WTC11 (cell line): ENCODE data around the gene DMBX1. TPM values are rescaled to one million over a fixed set of nuclear protein-coding genes. Genes with fewer than 3 reads are reported as not detected.

Source experiments
- ATAC-seq: fragments of 200-7000 bp; cut with Tn5 transposase; 2 replicates; pipeline ENCODE4 v1.10.0; 2021; ENCODE audit warnings: mild to moderate bottlenecking, moderate library complexity
- CTCF ChIA-PET: fragments of 300-600 bp; sonication (Branson Sonifier 250); formaldehyde crosslinking; loops from one replicate; lab custom pipeline; 2021; ENCODE audit warnings: antibody characterized with exemption; lab: Charles Lee
- POLR2A ChIA-PET: fragments of 350-600 bp; sonication (Branson Sonifier 250); formaldehyde crosslinking; loops from one replicate; lab custom pipeline; 2021; ENCODE audit warnings: antibody characterized with exemption; lab: Charles Lee
- DNase-seq: peaks from one replicate; pipeline ENCODE4 v3.0.0; 2021; ENCODE audit warnings: low spot score
- H3K27ac Mint-ChIP-seq: 2 replicates; pipeline ENCODE4 v1.8.0; 2021; ENCODE audit warnings: mixed read lengths
- H3K27me3 Mint-ChIP-seq: 2 replicates; pipeline ENCODE4 v1.8.0; 2021; ENCODE audit warnings: low read depth, mild to moderate bottlenecking, moderate library complexity, mixed read lengths
- H3K36me3 Mint-ChIP-seq: 2 replicates; pipeline ENCODE4 v1.8.0; 2021; ENCODE audit warnings: mixed read lengths
- H3K4me1 Mint-ChIP-seq: 2 replicates; pipeline ENCODE4 v1.8.0; 2022; ENCODE audit warnings: mixed read lengths
- H3K4me3 Mint-ChIP-seq: 2 replicates; pipeline ENCODE4 v1.8.0; 2021; ENCODE audit warnings: mild to moderate bottlenecking, moderate library complexity, mixed read lengths
- H3K9me3 Mint-ChIP-seq: 2 replicates; pipeline ENCODE4 v1.8.0; 2021; ENCODE audit warnings: mixed read lengths
- AR ChIP-seq: fragments of 250-450 bp; sonication (Bioruptor Pico); IDR thresholded peaks from 2 replicates; pipeline ENCODE4 v1.9.0; 2021; ENCODE audit warnings: mild to moderate bottlenecking
- ATF1 ChIP-seq: sonication (generic); formaldehyde crosslinking; IDR thresholded peaks from 2 replicates; pipeline ENCODE4 v1.8.1; 2023; ENCODE audit warnings: mild to moderate bottlenecking, moderate library complexity, missing genetic modification reagents
- ATF6 ChIP-seq: sonication (generic); formaldehyde crosslinking; IDR thresholded peaks from 2 replicates; pipeline ENCODE4 v1.8.1; 2023; ENCODE audit warnings: mild to moderate bottlenecking, missing genetic modification reagents
- CBFB ChIP-seq: sonication (generic); formaldehyde crosslinking; IDR thresholded peaks from 2 replicates; pipeline ENCODE4 v1.8.1; 2022; ENCODE audit warnings: mild to moderate bottlenecking, low read depth, missing genetic modification reagents
- EMX1 ChIP-seq: fragments of 250-450 bp; sonication (Bioruptor Pico); IDR thresholded peaks from 2 replicates; pipeline ENCODE4 v1.8.0; 2021; ENCODE audit warnings: mild to moderate bottlenecking
- FOXK1 ChIP-seq: sonication (generic); formaldehyde crosslinking; IDR thresholded peaks from 2 replicates; pipeline ENCODE4 v1.8.0; 2022; ENCODE audit warnings: mild to moderate bottlenecking, moderate library complexity, missing genetic modification reagents
- MXD4 ChIP-seq: fragments of 250-450 bp; sonication (Bioruptor Pico); IDR thresholded peaks from 2 replicates; pipeline ENCODE4 v1.8.0; 2021; ENCODE audit warnings: mild to moderate bottlenecking, moderate library complexity, borderline replicate concordance
- NFATC4 ChIP-seq: fragments of 250-450 bp; sonication (Bioruptor Pico); IDR thresholded peaks from 2 replicates; pipeline ENCODE4 v1.9.0; 2021; ENCODE audit warnings: mild to moderate bottlenecking
- NFYB ChIP-seq: sonication (generic); formaldehyde crosslinking; conservative IDR thresholded peaks from 2 replicates; pipeline ENCODE4 v1.8.0; 2022; ENCODE audit warnings: low read depth, missing genetic modification reagents
- NR1H2 ChIP-seq: sonication (generic); formaldehyde crosslinking; IDR thresholded peaks from 2 replicates; pipeline ENCODE4 v1.9.0; 2021; ENCODE audit warnings: mild to moderate bottlenecking, moderate library complexity, missing genetic modification reagents
- PRRX2 ChIP-seq: fragments of 250-450 bp; sonication (Bioruptor Pico); IDR thresholded peaks from 2 replicates; pipeline ENCODE4 v1.8.0; 2021; ENCODE audit warnings: mild to moderate bottlenecking
- STAT6 ChIP-seq: sonication (generic); formaldehyde crosslinking; conservative IDR thresholded peaks from 2 replicates; pipeline ENCODE4 v1.8.1; 2023; ENCODE audit warnings: mild to moderate bottlenecking, low read depth, missing genetic modification reagents, moderate library complexity
- ZNF423 ChIP-seq: fragments of 250-450 bp; sonication (Bioruptor Pico); IDR thresholded peaks from 2 replicates; pipeline ENCODE4 v2.1.2; 2022; ENCODE audit warnings: mild to moderate bottlenecking, moderate library complexity
- ZNF671 ChIP-seq: fragments of 250-450 bp; sonication (Bioruptor Pico); IDR thresholded peaks from 2 replicates; pipeline ENCODE4 v1.8.0; 2021; ENCODE audit warnings: mild to moderate bottlenecking
- total RNA-seq: library from RNA; stranded (reverse); gene quantifications from 3 replicates; pipeline ENCODE4 v1.2.3, GENCODE V29; 2021

The DMBX1 gene
- total RNA-seq, 1 experiment from 2014 or later, result 3.7 TPM

GRCh38 chr1:46519209-46519608, 29.6 kb downstream of the DMBX1 start (continued):
- no peak for TF ChIP-seq STAT6 (CRISPR knock-in tag)

GRCh38 chr1:46520063-46520911, 30.7 kb downstream of the DMBX1 start:
- CTCF ChIA-PET, result interaction anchor here (0.8 to 4.6 kb wide), 9 partner anchors 9 to 78 kb away, joined by 3 to 58 read pairs (median 7); partner anchors contain the start of gene DMBX1

GRCh38 chr1:46521414-46521813, 31.8 kb downstream of the DMBX1 start:
- Mint-ChIP-seq H3K4me3 (no peak overlapping the region), H3K9me3 (no peaks in the 10 kb centered on the region), H3K27me3 (peaks cover 59% of the 10 kb centered on the region), H3K4me1 (peaks cover 72% of the 10 kb centered on the region), H3K27ac (no peak overlapping the region), H3K36me3 (no peaks in the 10 kb centered on the region)
- DNase-seq (no peak), ATAC-seq (no peak)
- POLR2A ChIA-PET, result no interaction called here
- CTCF ChIA-PET, result interaction anchor here (0.9 to 4.2 kb wide), 9 partner anchors 10 to 79 kb away, joined by 3 to 31 read pairs (median 6); no protein-coding TSS in a partner anchor
- TF ChIP-seq NFATC4 (CRISPR knock-in tag) (no peak), ATF6 (no peak), EMX1 (no peak), NFYB (CRISPR knock-in tag) (no peak), ATF1 (CRISPR knock-in tag) (no peak), FOXK1 (CRISPR knock-in tag) (no peak), ZNF671 (CRISPR knock-in tag) (no peak), MXD4 (CRISPR knock-in tag) (no peak)

More at GRCh38 chr1:46520063-46520911, 30.7 kb downstream of the DMBX1 start:
- peak; percentile 56 for ATAC-seq
- Mint-ChIP-seq H3K9me3 (no peaks in the 10 kb centered on the region), H3K27ac (no peak overlapping the region), H3K36me3 (no peaks in the 10 kb centered on the region), H3K27me3 (peaks cover 58% of the 10 kb centered on the region), H3K4me1 (peaks cover 69% of the 10 kb centered on the region), H3K4me3 (no peak overlapping the region)
- POLR2A ChIA-PET, result no interaction called here
- no peak for TF ChIP-seq NR1H2 (CRISPR knock-in tag)
- TF ChIP-seq ZNF423 (CRISPR knock-in tag), result peak; percentile 50; the same call in 1 of the 2 replicates
- TF ChIP-seq AR (CRISPR knock-in tag), result no peak
- TF ChIP-seq PRRX2 (CRISPR knock-in tag), result no peak
- TF ChIP-seq FOXK1 (CRISPR knock-in tag), result no peak
- TF ChIP-seq CBFB, result no peak
- DNase-seq, result peak; percentile 51
